Prostate gland (tissue), 2 donors: ENCODE data around the gene AGPAT4.

ENCODE experiments used
- POLR2A ChIP-seq: fragments of 450-650 bp; IDR thresholded peaks from one replicate; pipeline ENCODE4 v1.6.1; 2016; ENCODE audit warnings: antibody characterized with exemption, mild to moderate bottlenecking
- POLR2AphosphoS5 ChIP-seq: sonication (generic); formaldehyde crosslinking; IDR thresholded peaks from one replicate; pipeline ENCODE4 v1.6.1; 2017; ENCODE audit warnings: antibody characterized with exemption
- TF ChIP-seq, protein P1 (sequence below), 4 experiments: fragments of 200-600 bp in 2 of 4; fragments of 450-650 bp in 2 of 4; sonication (generic) in 2 of 4; IDR thresholded peaks; 1 replicate in 3 of 4; 2 replicates in 1 of 4; pipeline ENCODE4 v1.5.1; 2016 to 2019; ENCODE audit warnings: antibody characterized with exemption in 4 of 4, mild to moderate bottlenecking in 2 of 4, moderate library complexity in 2 of 4

DNA sequence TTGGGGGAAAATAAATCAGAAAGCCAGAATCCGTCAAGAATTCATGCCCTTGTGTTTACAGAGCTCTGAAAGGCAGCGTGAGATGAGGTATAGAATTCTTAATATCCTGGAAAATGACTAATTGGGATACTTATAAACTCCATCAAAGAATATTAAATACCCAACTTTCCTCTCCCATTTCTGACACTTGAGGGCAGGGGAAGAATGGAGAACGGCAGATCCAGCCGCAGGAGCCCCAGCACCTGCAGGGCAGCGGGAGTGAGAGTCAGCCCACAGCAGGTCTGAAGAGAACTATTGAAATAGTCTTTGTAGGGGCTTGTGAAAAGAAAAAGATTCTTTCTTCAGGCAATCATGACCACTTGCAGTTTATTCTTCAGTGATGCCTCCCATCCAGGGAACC, 107.2 kb downstream of the AGPAT4 start:
- TF ChIP-seq, protein P1, sequence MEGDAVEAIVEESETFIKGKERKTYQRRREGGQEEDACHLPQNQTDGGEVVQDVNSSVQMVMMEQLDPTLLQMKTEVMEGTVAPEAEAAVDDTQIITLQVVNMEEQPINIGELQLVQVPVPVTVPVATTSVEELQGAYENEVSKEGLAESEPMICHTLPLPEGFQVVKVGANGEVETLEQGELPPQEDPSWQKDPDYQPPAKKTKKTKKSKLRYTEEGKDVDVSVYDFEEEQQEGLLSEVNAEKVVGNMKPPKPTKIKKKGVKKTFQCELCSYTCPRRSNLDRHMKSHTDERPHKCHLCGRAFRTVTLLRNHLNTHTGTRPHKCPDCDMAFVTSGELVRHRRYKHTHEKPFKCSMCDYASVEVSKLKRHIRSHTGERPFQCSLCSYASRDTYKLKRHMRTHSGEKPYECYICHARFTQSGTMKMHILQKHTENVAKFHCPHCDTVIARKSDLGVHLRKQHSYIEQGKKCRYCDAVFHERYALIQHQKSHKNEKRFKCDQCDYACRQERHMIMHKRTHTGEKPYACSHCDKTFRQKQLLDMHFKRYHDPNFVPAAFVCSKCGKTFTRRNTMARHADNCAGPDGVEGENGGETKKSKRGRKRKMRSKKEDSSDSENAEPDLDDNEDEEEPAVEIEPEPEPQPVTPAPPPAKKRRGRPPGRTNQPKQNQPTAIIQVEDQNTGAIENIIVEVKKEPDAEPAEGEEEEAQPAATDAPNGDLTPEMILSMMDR (IDR thresholded peaks at IDR 0.05), result no peak
- TF ChIP-seq POLR2AphosphoS5 (no peak), POLR2A (no peak)
